Measurements from ENCODE around the gene HUWE1. TPM values are rescaled to one million over a fixed set of nuclear protein-coding genes. Genes with fewer than 3 reads are reported as not detected.

Gene HUWE1
- total and polyA plus RNA-seq, 2 donors: 31.0 to 35.7 TPM

GRCh38 chrX:53678667-53679066 lies 7.9 kb downstream of the HUWE1 start:
- H3K27ac ChIP-seq (ENCODE audit: low read depth in 1 of 2, low read length in 1 of 2): no peak overlapping the region
- no peaks in the 10 kb centered on the region for H3K9me3 ChIP-seq (ENCODE audit: control insufficient read depth in 2 of 2, insufficient read depth in 1 of 2, low read length in 1 of 2)
- no peak for DNase-seq (ENCODE audit: low read depth in 6 of 9, low spot score in 9 of 9)
- peaks cover 4 to 7% of the 10 kb centered on the region in 2 donors for H3K4me1 ChIP-seq (ENCODE audit: control insufficient read depth in 2 of 2, insufficient read depth in 2 of 2, low read length in 2 of 2)
- no peaks in the 10 kb centered on the region for H3K27me3 ChIP-seq (ENCODE audit: control insufficient read depth in 2 of 2, insufficient read depth in 1 of 2, low read length in 1 of 2)
- H3K4me3 ChIP-seq (ENCODE audit: low read length in 2 of 2): no peak overlapping the region
- H3K36me3 ChIP-seq (ENCODE audit: control insufficient read depth in 2 of 2, insufficient read depth in 2 of 2, low read length in 1 of 2): peaks cover 7 to 26% of the 10 kb centered on the region in 2 donors

- WGBS: 98% methylated on average over 3 of the region's 3 CpGs
- Histone ChIP-seq H3K9me3 (ENCODE audit: control insufficient read depth in 2 of 2, insufficient read depth in 1 of 2, low read length in 1 of 2) (no peaks in the 10 kb centered on the region), H3K4me1 (ENCODE audit: control insufficient read depth in 2 of 2, insufficient read depth in 2 of 2, low read length in 2 of 2) (peaks cover 0 to 1% of the 10 kb centered on the region in 2 donors), H3K27ac (ENCODE audit: low read depth in 1 of 2, low read length in 1 of 2) (no peak overlapping the region), H3K27me3 (ENCODE audit: control insufficient read depth in 2 of 2, insufficient read depth in 1 of 2, low read length in 1 of 2) (no peaks in the 10 kb centered on the region), H3K36me3 (ENCODE audit: control insufficient read depth in 2 of 2, insufficient read depth in 2 of 2, low read length in 1 of 2) (peaks cover 7 to 26% of the 10 kb centered on the region in 2 donors), H3K4me3 (ENCODE audit: low read length in 2 of 2) (no peak overlapping the region)
- DNase-seq (ENCODE audit: low read depth in 6 of 9, low spot score in 9 of 9): no peak
These were observed 9.2 kb downstream of the HUWE1 start for GRCh38 chrX:53677286-53677685.

- H3K9me3 ChIP-seq (ENCODE audit: control insufficient read depth in 2 of 2, insufficient read depth in 1 of 2, low read length in 1 of 2): no peaks in the 10 kb centered on the region
- H3K27me3 ChIP-seq (ENCODE audit: control insufficient read depth in 2 of 2, insufficient read depth in 1 of 2, low read length in 1 of 2): no peaks in the 10 kb centered on the region
- WGBS: 96% methylated on average over 2 of the region's 2 CpGs
- H3K27ac ChIP-seq (ENCODE audit: low read depth in 1 of 2, low read length in 1 of 2): no peak overlapping the region
- DNase-seq (ENCODE audit: low read depth in 6 of 9, low spot score in 9 of 9): no peak
- H3K4me3 ChIP-seq (ENCODE audit: low read length in 2 of 2): no peak overlapping the region
- H3K36me3 ChIP-seq (ENCODE audit: control insufficient read depth in 2 of 2, insufficient read depth in 2 of 2, low read length in 1 of 2): peaks cover 3 to 15% of the 10 kb centered on the region in 2 donors
- H3K4me1 ChIP-seq (ENCODE audit: control insufficient read depth in 2 of 2, insufficient read depth in 2 of 2, low read length in 2 of 2): no peaks in the 10 kb centered on the region
These were observed 11.9 kb downstream of the HUWE1 start for GRCh38 chrX:53674581-53674980.

- no peak overlapping the region for H3K4me3 ChIP-seq (ENCODE audit: low read length in 2 of 2)
- H3K9me3 ChIP-seq (ENCODE audit: control insufficient read depth in 2 of 2, insufficient read depth in 1 of 2, low read length in 1 of 2): no peaks in the 10 kb centered on the region
- no peaks in the 10 kb centered on the region for H3K4me1 ChIP-seq (ENCODE audit: control insufficient read depth in 2 of 2, insufficient read depth in 2 of 2, low read length in 2 of 2)
- H3K36me3 ChIP-seq (ENCODE audit: control insufficient read depth in 2 of 2, insufficient read depth in 2 of 2, low read length in 1 of 2): peaks cover 3 to 24% of the 10 kb centered on the region in 2 donors
- no peak for DNase-seq (ENCODE audit: low read depth in 6 of 9, low spot score in 9 of 9)
- H3K27ac ChIP-seq (ENCODE audit: low read depth in 1 of 2, low read length in 1 of 2): no peak overlapping the region
- H3K27me3 ChIP-seq (ENCODE audit: control insufficient read depth in 2 of 2, insufficient read depth in 1 of 2, low read length in 1 of 2): no peaks in the 10 kb centered on the region
These were observed 17.3 kb downstream of the HUWE1 start for GRCh38 chrX:53669258-53669657.

- peaks cover 3 to 35% of the 10 kb centered on the region in 2 donors for H3K36me3 ChIP-seq (ENCODE audit: control insufficient read depth in 2 of 2, insufficient read depth in 2 of 2, low read length in 1 of 2)
- 97% methylated on average over 1 of the region's 1 CpG for WGBS
- no peaks in the 10 kb centered on the region for H3K9me3 ChIP-seq (ENCODE audit: control insufficient read depth in 2 of 2, insufficient read depth in 1 of 2, low read length in 1 of 2)
These were observed 20.3 kb downstream of the HUWE1 start for GRCh38 chrX:53666171-53666570.

GRCh38 chrX:53660004-53660403 lies 26.5 kb downstream of the HUWE1 start:
- 96% methylated on average over 3 of the region's 3 CpGs for WGBS
- H3K27ac ChIP-seq (ENCODE audit: low read depth in 1 of 2, low read length in 1 of 2): no peak overlapping the region
- no peaks in the 10 kb centered on the region for H3K9me3 ChIP-seq (ENCODE audit: control insufficient read depth in 2 of 2, insufficient read depth in 1 of 2, low read length in 1 of 2)
- DNase-seq (ENCODE audit: low read depth in 6 of 9, low spot score in 9 of 9): no peak
- H3K4me3 ChIP-seq (ENCODE audit: low read length in 2 of 2): no peak overlapping the region
- no peaks in the 10 kb centered on the region for H3K4me1 ChIP-seq (ENCODE audit: control insufficient read depth in 2 of 2, insufficient read depth in 2 of 2, low read length in 2 of 2)
- no peaks in the 10 kb centered on the region for H3K27me3 ChIP-seq (ENCODE audit: control insufficient read depth in 2 of 2, insufficient read depth in 1 of 2, low read length in 1 of 2)
- peaks cover 0 to 12% of the 10 kb centered on the region in 2 donors for H3K36me3 ChIP-seq (ENCODE audit: control insufficient read depth in 2 of 2, insufficient read depth in 2 of 2, low read length in 1 of 2)

More at GRCh38 chrX:53666171-53666570, 20.3 kb downstream of the HUWE1 start:
- Histone ChIP-seq H3K4me1 (ENCODE audit: control insufficient read depth in 2 of 2, insufficient read depth in 2 of 2, low read length in 2 of 2) (no peaks in the 10 kb centered on the region), H3K4me3 (ENCODE audit: low read length in 2 of 2) (no peak overlapping the region), H3K27me3 (ENCODE audit: control insufficient read depth in 2 of 2, insufficient read depth in 1 of 2, low read length in 1 of 2) (no peaks in the 10 kb centered on the region), H3K27ac (ENCODE audit: low read depth in 1 of 2, low read length in 1 of 2) (no peak overlapping the region)
- DNase-seq (ENCODE audit: low read depth in 6 of 9, low spot score in 9 of 9): no peak

- H3K4me3 ChIP-seq (ENCODE audit: low read length in 2 of 2): no peak overlapping the region
- H3K36me3 ChIP-seq (ENCODE audit: control insufficient read depth in 2 of 2, insufficient read depth in 2 of 2, low read length in 1 of 2): peaks cover 0 to 10% of the 10 kb centered on the region in 2 donors
- H3K27ac ChIP-seq (ENCODE audit: low read depth in 1 of 2, low read length in 1 of 2): no peak overlapping the region
- H3K27me3 ChIP-seq (ENCODE audit: control insufficient read depth in 2 of 2, insufficient read depth in 1 of 2, low read length in 1 of 2): no peaks in the 10 kb centered on the region
- no peaks in the 10 kb centered on the region for H3K4me1 ChIP-seq (ENCODE audit: control insufficient read depth in 2 of 2, insufficient read depth in 2 of 2, low read length in 2 of 2)
- no peaks in the 10 kb centered on the region for H3K9me3 ChIP-seq (ENCODE audit: control insufficient read depth in 2 of 2, insufficient read depth in 1 of 2, low read length in 1 of 2)
- DNase-seq (ENCODE audit: low read depth in 6 of 9, low spot score in 9 of 9): no peak
- 98% methylated on average over 1 of the region's 1 CpG for WGBS
These were observed 27.5 kb downstream of the HUWE1 start for GRCh38 chrX:53659039-53659438.

- H3K4me3 ChIP-seq (ENCODE audit: low read length in 2 of 2): no peak overlapping the region
- WGBS: 100% methylated on average over 1 of the region's 1 CpG
These were observed 29.7 kb downstream of the HUWE1 start for GRCh38 chrX:53656845-53657244.

GRCh38 chrX:53654376-53654775 lies 32.1 kb downstream of the HUWE1 start:
- Histone ChIP-seq H3K4me1 (ENCODE audit: control insufficient read depth in 2 of 2, insufficient read depth in 2 of 2, low read length in 2 of 2) (no peaks in the 10 kb centered on the region), H3K4me3 (ENCODE audit: low read length in 2 of 2) (no peak overlapping the region), H3K9me3 (ENCODE audit: control insufficient read depth in 2 of 2, insufficient read depth in 1 of 2, low read length in 1 of 2) (no peaks in the 10 kb centered on the region), H3K27me3 (ENCODE audit: control insufficient read depth in 2 of 2, insufficient read depth in 1 of 2, low read length in 1 of 2) (no peaks in the 10 kb centered on the region), H3K27ac (ENCODE audit: low read depth in 1 of 2, low read length in 1 of 2) (no peak overlapping the region), H3K36me3 (ENCODE audit: control insufficient read depth in 2 of 2, insufficient read depth in 2 of 2, low read length in 1 of 2) (peaks cover 3 to 22% of the 10 kb centered on the region in 2 donors)
- 93% methylated on average over 3 of the region's 3 CpGs for WGBS
- no peak for DNase-seq (ENCODE audit: low read depth in 6 of 9, low spot score in 9 of 9)

More at GRCh38 chrX:53656845-53657244, 29.7 kb downstream of the HUWE1 start:
- DNase-seq (ENCODE audit: low read depth in 6 of 9, low spot score in 9 of 9): no peak
- Histone ChIP-seq H3K36me3 (ENCODE audit: control insufficient read depth in 2 of 2, insufficient read depth in 2 of 2, low read length in 1 of 2) (peaks cover 3 to 12% of the 10 kb centered on the region in 2 donors), H3K4me1 (ENCODE audit: control insufficient read depth in 2 of 2, insufficient read depth in 2 of 2, low read length in 2 of 2) (no peaks in the 10 kb centered on the region), H3K27ac (ENCODE audit: low read depth in 1 of 2, low read length in 1 of 2) (no peak overlapping the region), H3K9me3 (ENCODE audit: control insufficient read depth in 2 of 2, insufficient read depth in 1 of 2, low read length in 1 of 2) (no peaks in the 10 kb centered on the region), H3K27me3 (ENCODE audit: control insufficient read depth in 2 of 2, insufficient read depth in 1 of 2, low read length in 1 of 2) (no peaks in the 10 kb centered on the region)

GRCh38 chrX:53644751-53645150 lies 41.8 kb downstream of the HUWE1 start:
- H3K4me1 ChIP-seq (ENCODE audit: control insufficient read depth in 2 of 2, insufficient read depth in 2 of 2, low read length in 2 of 2): no peaks in the 10 kb centered on the region
- no peak overlapping the region for H3K4me3 ChIP-seq (ENCODE audit: low read length in 2 of 2)
- DNase-seq (ENCODE audit: low read depth in 6 of 9, low spot score in 9 of 9): no peak
- peaks cover 9 to 51% of the 10 kb centered on the region in 2 donors for H3K36me3 ChIP-seq (ENCODE audit: control insufficient read depth in 2 of 2, insufficient read depth in 2 of 2, low read length in 1 of 2)
- no peaks in the 10 kb centered on the region for H3K27me3 ChIP-seq (ENCODE audit: control insufficient read depth in 2 of 2, insufficient read depth in 1 of 2, low read length in 1 of 2)
- H3K27ac ChIP-seq (ENCODE audit: low read depth in 1 of 2, low read length in 1 of 2): no peak overlapping the region
- WGBS: over 99% methylated on average over 3 of the region's 3 CpGs
- no peaks in the 10 kb centered on the region for H3K9me3 ChIP-seq (ENCODE audit: control insufficient read depth in 2 of 2, insufficient read depth in 1 of 2, low read length in 1 of 2)
